HCT116 (cell line): ENCODE measurements around the gene SLC35E4. TPM values are rescaled to one million over a fixed set of nuclear protein-coding genes. Genes with fewer than 3 reads are reported as not detected.

Source experiments
- ATAC-seq: fragments of 200-7000 bp; cut with Tn5 transposase; 2 replicates; pipeline ENCODE4 v1.9.1; 2020; ENCODE audit warnings: mild to moderate bottlenecking, moderate library complexity
- BruUV-seq: library from RNA; stranded (reverse); fragments of 400-500 nt; replicated peaks from 2 replicates; lab custom pipeline; 2021; lab: Mats Ljungman, UMichigan
- CTCF ChIA-PET: fragments of 300-600 bp; sonication (Branson Sonifier 250); formaldehyde crosslinking; loops from one replicate; lab custom pipeline; 2021; ENCODE audit warnings: antibody characterized with exemption; lab: Charles Lee
- POLR2A ChIA-PET: fragments of 300-600, 350-600 bp; sonication (Branson Sonifier 250); formaldehyde crosslinking; loops from one replicate; lab custom pipeline; 2021; ENCODE audit warnings: antibody characterized with exemption; lab: Charles Lee
- RAD21 ChIA-PET, 2 experiments: fragments of 300-600 bp; sonication (Branson Sonifier 250); formaldehyde crosslinking; loops; one replicate each; lab custom pipeline; 2023; ENCODE audit warnings: low total read pairs in 2 of 2; ENCODE audit not compliant: uncharacterized antibody in 2 of 2, unreplicated experiment in 2 of 2, low non-redundant PET in 1 of 2; lab: Charles Lee
- DNase-seq: peaks from one replicate; pipeline ENCODE4 v3.0.0-alpha.2; 2010; ENCODE audit warnings: low read depth, low spot score
- H2AFZ ChIP-seq: fragments of 200-600 bp; shearing (Covaris generic), sonication (generic); 2 replicates; pipeline ENCODE4 v1.6.1; 2017; ENCODE audit warnings: low read depth, mixed run types, mixed read lengths, antibody characterized with exemption, low read length; ENCODE audit not compliant: poor library complexity, severe bottlenecking
- H3K27ac ChIP-seq: 2 replicates; pipeline ENCODE4 v1.5.1; 2012; ENCODE audit warnings: low read depth, low read length
- H3K27me3 ChIP-seq: fragments of 200-600 bp; sonication (generic); 2 replicates; pipeline ENCODE4 v1.6.1; 2016; ENCODE audit warnings: mixed run types, low read length, mixed read lengths; ENCODE audit not compliant: insufficient read depth
- H3K36me3 ChIP-seq, 2 experiments: fragments of 200-500 bp in 1 of 2; fragments of 200-600 bp in 1 of 2; sonication (Bioruptor generic) in 1 of 2; sonication (generic) in 1 of 2; 2 replicates each; pipeline versions ENCODE4 v1.5.1 to v1.6.1; 2014 to 2016; ENCODE audit warnings: low read length in 2 of 2, inconsistent platforms in 1 of 2, mixed read lengths in 1 of 2, mixed run types in 1 of 2; ENCODE audit not compliant: insufficient read depth in 2 of 2, control insufficient read depth in 1 of 2
- H3K4me1 ChIP-seq, 2 experiments: fragments of 200-600 bp in 1 of 2; sonication (generic) in 1 of 2; 2 replicates each; pipeline versions ENCODE4 v1.5.1 to v1.6.1; 2012 to 2017; ENCODE audit warnings: low read length in 2 of 2, inconsistent platforms in 1 of 2, mild to moderate bottlenecking in 1 of 2, mixed read lengths in 1 of 2, mixed run types in 1 of 2, moderate library complexity in 1 of 2; ENCODE audit not compliant: insufficient read depth in 2 of 2, control insufficient read depth in 1 of 2
- H3K4me2 ChIP-seq: fragments of 200-600 bp; sonication (generic); 2 replicates; pipeline ENCODE4 v1.6.1; 2017; ENCODE audit warnings: mixed run types, low read length, mixed read lengths
- H3K4me3 ChIP-seq, 2 experiments: fragments of 200-600 bp in 1 of 2; sonication (generic) in 1 of 2; replicated peaks in 1 of 2; 2 replicates each; pipeline ENCODE4 v1.5.1; 2011 to 2016; ENCODE audit warnings: low read length in 2 of 2, control low read depth in 1 of 2, low read depth in 1 of 2, mild to moderate bottlenecking in 1 of 2, mixed read lengths in 1 of 2, mixed run types in 1 of 2
- H3K79me2 ChIP-seq: fragments of 200-600 bp; sonication (generic); 2 replicates; pipeline ENCODE4 v1.6.1; 2017; ENCODE audit warnings: mild to moderate bottlenecking, mixed run types, low read length, moderate library complexity, mixed read lengths; ENCODE audit not compliant: insufficient read depth
- H3K9ac ChIP-seq: fragments of 200-600 bp; sonication (generic); 2 replicates; pipeline ENCODE4 v1.6.1; 2016; ENCODE audit warnings: low read length, mixed read lengths
- H3K9me2 ChIP-seq: fragments of 200-600 bp; sonication (generic), shearing (Covaris generic); 2 replicates; pipeline ENCODE4 v1.6.1; 2017; ENCODE audit warnings: mixed run types, mild to moderate bottlenecking, moderate library complexity; ENCODE audit not compliant: insufficient read depth
- H3K9me3 ChIP-seq, 2 experiments: fragments of 200-500 bp in 1 of 2; fragments of 200-600 bp in 1 of 2; sonication (Bioruptor generic) in 1 of 2; sonication (generic) in 1 of 2; 2 replicates each; pipeline ENCODE4 v1.6.1; 2014 to 2017; ENCODE audit warnings: low read length in 2 of 2, mixed read lengths in 2 of 2, inconsistent platforms in 1 of 2, low read depth in 1 of 2, mild to moderate bottlenecking in 1 of 2, mixed run types in 1 of 2, moderate library complexity in 1 of 2; ENCODE audit not compliant: control insufficient read depth in 1 of 2, insufficient read depth in 1 of 2
- H4K20me1 ChIP-seq: fragments of 200-600 bp; sonication (generic), shearing (Covaris generic); 2 replicates; pipeline ENCODE4 v1.6.1; 2017; ENCODE audit warnings: mixed run types, mild to moderate bottlenecking, moderate library complexity; ENCODE audit not compliant: insufficient read depth
- CBX3 ChIP-seq: IDR thresholded peaks from 2 replicates; pipeline ENCODE4 v1.6.1; 2012; ENCODE audit warnings: low read depth
- CEBPB ChIP-seq: IDR thresholded peaks from 2 replicates; pipeline ENCODE4 v1.6.1; 2012; ENCODE audit warnings: low read depth
- CTCF ChIP-seq, 3 experiments: fragments of 200-600 bp in 1 of 3; sonication (generic) in 1 of 3; IDR thresholded peaks in 2 of 3; conservative IDR thresholded peaks in 1 of 3; 2 replicates each; pipeline ENCODE4 v1.5.1; 2012 to 2017; ENCODE audit warnings: low read depth in 2 of 3, low read length in 2 of 3, antibody characterized with exemption in 1 of 3, borderline replicate concordance in 1 of 3, control low read depth in 1 of 3, mild to moderate bottlenecking in 1 of 3, mixed read lengths in 1 of 3, mixed run types in 1 of 3, moderate library complexity in 1 of 3; ENCODE audit not compliant: insufficient read depth in 1 of 3
- EGR1 ChIP-seq: IDR thresholded peaks from 2 replicates; pipeline ENCODE4 v1.6.1; 2012; ENCODE audit warnings: low read depth
- ELF1 ChIP-seq: IDR thresholded peaks from 2 replicates; pipeline ENCODE4 v1.6.1; 2012; ENCODE audit warnings: low read depth, borderline replicate concordance
- EZH2 ChIP-seq: fragments of 200-600 bp; sonication (generic); IDR thresholded peaks from 2 replicates; pipeline ENCODE4 v1.6.1; 2017; ENCODE audit warnings: antibody characterized with exemption, mixed run types
- EZH2phosphoT487 ChIP-seq: fragments of 200-600 bp; IDR thresholded peaks from 2 replicates; pipeline ENCODE4 v1.6.1; 2018; ENCODE audit warnings: antibody characterized with exemption, borderline replicate concordance
- FOSL1 ChIP-seq: IDR thresholded peaks from 2 replicates; pipeline ENCODE4 v1.6.1; 2012; ENCODE audit warnings: low read depth
- JUND ChIP-seq: IDR thresholded peaks from 2 replicates; pipeline ENCODE4 v1.6.1; 2012
- MAX ChIP-seq: IDR thresholded peaks from 2 replicates; pipeline ENCODE4 v1.6.1; 2012
- POLR2A ChIP-seq: IDR thresholded peaks from 2 replicates; pipeline ENCODE4 v1.7.0; 2011; ENCODE audit warnings: borderline replicate concordance; ENCODE audit not compliant: insufficient read depth, insufficient read length; ENCODE audit errors: extremely low read depth
- SIN3A ChIP-seq: IDR thresholded peaks from 2 replicates; pipeline ENCODE4 v1.6.1; 2012; ENCODE audit warnings: low read depth
- YY1 ChIP-seq: IDR thresholded peaks from 2 replicates; pipeline ENCODE4 v1.6.1; 2011; ENCODE audit warnings: low read length, low read depth, moderate library complexity, mild to moderate bottlenecking; ENCODE audit not compliant: insufficient replicate concordance; ENCODE audit errors: extremely low read depth
- intact Hi-C: fragments of 100-400 bp; cut with micrococcal nuclease; formaldehyde crosslinking; loops from 2 replicates; pipeline ENCODE4 v1.10.0; 2022
- total RNA-seq: library from RNA; stranded (reverse); gene quantifications from one replicate; pipeline ENCODE4 v1.2.1, GENCODE V29; 2021; ENCODE audit not compliant: unreplicated experiment
- TF ChIP-seq, protein P1 (sequence below): IDR thresholded peaks from 2 replicates; pipeline ENCODE4 v1.6.1; 2012; ENCODE audit warnings: low read depth
- TF ChIP-seq, protein P2 (sequence below): IDR thresholded peaks from 2 replicates; pipeline ENCODE4 v1.6.1; 2012

Gene SLC35E4
- total RNA-seq, 1 experiment from 2014 or later = 6.2 TPM

GRCh38 chr22:30668386-30668710 lies 32.8 kb downstream of the SLC35E4 start:
- peak overlapping the region; percentile 99 for H3K4me2 ChIP-seq
- H3K27me3 ChIP-seq = no peaks in the 10 kb centered on the region
- peak; percentile 26; the same call in 1 of the 2 replicates for ATAC-seq
- TF ChIP-seq CBX3 = no peak
- no peak for TF ChIP-seq CEBPB
- TF ChIP-seq EZH2 = no peak
- TF ChIP-seq JUND = no peak
- no peak for TF ChIP-seq YY1
- no peak for TF ChIP-seq POLR2A
- TF ChIP-seq SIN3A = no peak
- H3K4me1 ChIP-seq = peaks cover 13 to 24% of the 10 kb centered on the region in 2 experiments
- no TSS peak for BruUV-seq
- H2AFZ ChIP-seq = no peak overlapping the region
- no peaks in the 10 kb centered on the region for H3K9me2 ChIP-seq
- no peaks in the 10 kb centered on the region for H3K9me3 ChIP-seq
- no peaks in the 10 kb centered on the region for H4K20me1 ChIP-seq
- ChIA-PET CTCF (interaction anchor here (2.3 kb wide), 1 partner anchor 18 kb away, joined by 8 read pairs; no protein-coding TSS in a partner anchor), RAD21 (no interaction called here), POLR2A (interaction anchor here (1.1 to 1.9 kb wide), 2 partner anchors 10 to 34 kb away, joined by 3 to 4 read pairs; no protein-coding TSS in a partner anchor)
- peak overlapping the region; percentile 68 to 81 for H3K4me3 ChIP-seq
- DNase-seq = peak; percentile 4
- H3K9ac ChIP-seq = peak overlapping the region; percentile 85
- H3K36me3 ChIP-seq = peaks cover 0 to 3% of the 10 kb centered on the region in 2 experiments; a peak in 1 of 4 replicates
- intact Hi-C loops = no loop called here
- no peaks in the 10 kb centered on the region for H3K79me2 ChIP-seq
- H3K27ac ChIP-seq = peak overlapping the region; percentile 81

GRCh38 chr22:30671071-30671470 lies 35.5 kb downstream of the SLC35E4 start:
- H3K4me2 ChIP-seq = no peak overlapping the region
- no peaks in the 10 kb centered on the region for H3K79me2 ChIP-seq
- no peak overlapping the region for H3K27ac ChIP-seq
- CTCF ChIA-PET = no interaction called here
- no peaks in the 10 kb centered on the region for H3K9me3 ChIP-seq
- no peak overlapping the region for H2AFZ ChIP-seq
- intact Hi-C loops = no loop called here
- RAD21 ChIA-PET = no interaction called here
- H3K9ac ChIP-seq = no peak overlapping the region
- BruUV-seq = no TSS peak
- DNase-seq = no peak
- H3K27me3 ChIP-seq = no peaks in the 10 kb centered on the region
- H4K20me1 ChIP-seq = no peaks in the 10 kb centered on the region
- no peak for ATAC-seq
- no peaks in the 10 kb centered on the region for H3K9me2 ChIP-seq
- TF ChIP-seq JUND (no peak), EZH2phosphoT487 (no peak), FOSL1 (no peak), SIN3A (no peak), MAX (no peak), EGR1 (no peak), CTCF (IDR thresholded peaks at IDR 0.05 in 2 of 3, conservative IDR thresholded peaks at IDR 0.05 in 1 of 3; ENCODE audit: borderline replicate concordance in 1 of 3, insufficient read depth in 1 of 3, low read depth in 2 of 3, low read length in 2 of 3) (no peak), CBX3 (no peak), ELF1 (no peak)
- TF ChIP-seq, protein P1, sequence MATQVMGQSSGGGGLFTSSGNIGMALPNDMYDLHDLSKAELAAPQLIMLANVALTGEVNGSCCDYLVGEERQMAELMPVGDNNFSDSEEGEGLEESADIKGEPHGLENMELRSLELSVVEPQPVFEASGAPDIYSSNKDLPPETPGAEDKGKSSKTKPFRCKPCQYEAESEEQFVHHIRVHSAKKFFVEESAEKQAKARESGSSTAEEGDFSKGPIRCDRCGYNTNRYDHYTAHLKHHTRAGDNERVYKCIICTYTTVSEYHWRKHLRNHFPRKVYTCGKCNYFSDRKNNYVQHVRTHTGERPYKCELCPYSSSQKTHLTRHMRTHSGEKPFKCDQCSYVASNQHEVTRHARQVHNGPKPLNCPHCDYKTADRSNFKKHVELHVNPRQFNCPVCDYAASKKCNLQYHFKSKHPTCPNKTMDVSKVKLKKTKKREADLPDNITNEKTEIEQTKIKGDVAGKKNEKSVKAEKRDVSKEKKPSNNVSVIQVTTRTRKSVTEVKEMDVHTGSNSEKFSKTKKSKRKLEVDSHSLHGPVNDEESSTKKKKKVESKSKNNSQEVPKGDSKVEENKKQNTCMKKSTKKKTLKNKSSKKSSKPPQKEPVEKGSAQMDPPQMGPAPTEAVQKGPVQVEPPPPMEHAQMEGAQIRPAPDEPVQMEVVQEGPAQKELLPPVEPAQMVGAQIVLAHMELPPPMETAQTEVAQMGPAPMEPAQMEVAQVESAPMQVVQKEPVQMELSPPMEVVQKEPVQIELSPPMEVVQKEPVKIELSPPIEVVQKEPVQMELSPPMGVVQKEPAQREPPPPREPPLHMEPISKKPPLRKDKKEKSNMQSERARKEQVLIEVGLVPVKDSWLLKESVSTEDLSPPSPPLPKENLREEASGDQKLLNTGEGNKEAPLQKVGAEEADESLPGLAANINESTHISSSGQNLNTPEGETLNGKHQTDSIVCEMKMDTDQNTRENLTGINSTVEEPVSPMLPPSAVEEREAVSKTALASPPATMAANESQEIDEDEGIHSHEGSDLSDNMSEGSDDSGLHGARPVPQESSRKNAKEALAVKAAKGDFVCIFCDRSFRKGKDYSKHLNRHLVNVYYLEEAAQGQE = no peak
- TF ChIP-seq, protein P2, sequence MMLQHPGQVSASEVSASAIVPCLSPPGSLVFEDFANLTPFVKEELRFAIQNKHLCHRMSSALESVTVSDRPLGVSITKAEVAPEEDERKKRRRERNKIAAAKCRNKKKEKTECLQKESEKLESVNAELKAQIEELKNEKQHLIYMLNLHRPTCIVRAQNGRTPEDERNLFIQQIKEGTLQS = no peak
- TF ChIP-seq, all 23 proteins: peak for 0
- POLR2A ChIA-PET = no interaction called here
- Histone ChIP-seq H3K4me1 (peaks cover 13 to 24% of the 10 kb centered on the region in 2 experiments), H3K4me3 (no peak overlapping the region), H3K36me3 (no peaks in the 10 kb centered on the region)
